Smooth muscle cell (in vitro differentiated cells): ENCODE results near the gene SLC22A12. TPM values are rescaled to one million over a fixed set of nuclear protein-coding genes. Genes with fewer than 3 reads are reported as not detected.

ENCODE experiments used
- DNase-seq: peaks from one replicate; lab custom pipeline; 2025; ENCODE audit not compliant: unreplicated experiment; lab: John Stamatoyannopoulos, UW
- H2AFZ ChIP-seq: fragments of 200-600 bp; sonication (generic); 2 replicates; pipeline ENCODE4 v1.6.0; 2016; ENCODE audit warnings: antibody characterized with exemption, low read depth, mild to moderate bottlenecking
- H3F3A ChIP-seq: fragments of 200-600 bp; sonication (generic); 2 replicates; pipeline ENCODE4 v1.6.0; 2017; ENCODE audit warnings: antibody characterized with exemption, low read depth
- H3K27ac ChIP-seq: fragments of 200-600 bp; sonication (generic); 2 replicates; pipeline ENCODE4 v1.5.1; 2016; ENCODE audit warnings: low read depth, mild to moderate bottlenecking
- H3K27me3 ChIP-seq: fragments of 200-600 bp; sonication (generic); 2 replicates; pipeline ENCODE4 v1.6.1; 2016; ENCODE audit warnings: low read depth, mild to moderate bottlenecking
- H3K36me3 ChIP-seq: fragments of 200-600 bp; sonication (generic); 2 replicates; pipeline ENCODE4 v1.5.1; 2016; ENCODE audit warnings: low read depth
- H3K4me1 ChIP-seq: fragments of 200-600 bp; sonication (generic); 2 replicates; pipeline ENCODE4 v1.5.1; 2016; ENCODE audit warnings: low read depth
- H3K4me2 ChIP-seq: fragments of 200-600 bp; sonication (generic); 2 replicates; pipeline ENCODE4 v1.6.0; 2016; ENCODE audit warnings: mild to moderate bottlenecking
- H3K4me3 ChIP-seq: fragments of 200-600 bp; sonication (generic); 2 replicates; pipeline ENCODE4 v1.5.1; 2016; ENCODE audit warnings: mild to moderate bottlenecking
- H3K79me2 ChIP-seq: fragments of 200-600 bp; sonication (generic); 2 replicates; pipeline ENCODE4 v1.6.0; 2016; ENCODE audit warnings: low read depth, mild to moderate bottlenecking
- H3K9ac ChIP-seq: fragments of 200-600 bp; sonication (generic); 2 replicates; pipeline ENCODE4 v1.6.0; 2016; ENCODE audit warnings: low read depth
- H3K9me3 ChIP-seq: fragments of 200-600 bp; sonication (generic); replicated peaks from 2 replicates; pipeline ENCODE4 v1.5.1; 2016; ENCODE audit warnings: low read depth
- H4K20me1 ChIP-seq: fragments of 200-600 bp; sonication (generic); 2 replicates; pipeline ENCODE4 v1.6.0; 2016; ENCODE audit warnings: low read depth
- CTCF ChIP-seq: fragments of 200-600 bp; sonication (generic); IDR thresholded peaks from 2 replicates; pipeline ENCODE4 v1.5.1; 2017; ENCODE audit warnings: borderline replicate concordance, mild to moderate bottlenecking, antibody characterized with exemption; ENCODE audit not compliant: insufficient read depth, poor library complexity, severe bottlenecking
- WGBS: methylation state at CpG from one replicate; pipeline ENCODE4 v1.1.7; 2016; ENCODE audit warnings: low lambda C conversion rate; 5-methylcytosine and 5-hydroxymethylcytosine counted together
- polyA plus RNA-seq: library from polyadenylated mRNA; unstranded; fragments of >200 nt; fragmentation: Nextera tagmentation; extraction: Ambion mirVana; gene quantifications from 2 replicates; pipeline ENCODE4 v1.2.1, GENCODE V29; 2016
- total RNA-seq: library from RNA; depleted of rRNA; stranded (reverse); fragments of >200 nt; gene quantifications from 2 replicates; pipeline ENCODE4 v1.2.3, GENCODE V29; 2014

The SLC22A12 gene
- total and polyA plus RNA-seq, 2 experiments from 2014 or later, result not detected

- H3K4me3 ChIP-seq, result no peak overlapping the region
- no peaks in the 10 kb centered on the region for H3K9me3 ChIP-seq
- no peaks in the 10 kb centered on the region for H4K20me1 ChIP-seq
- no peaks in the 10 kb centered on the region for H3K79me2 ChIP-seq
- TF ChIP-seq CTCF, result no peak
- 85% methylated on average over 17 of the region's 18 CpGs for WGBS
- H3F3A ChIP-seq, result no peaks in the 10 kb centered on the region
- no peak overlapping the region for H2AFZ ChIP-seq
- no peaks in the 10 kb centered on the region for H3K36me3 ChIP-seq
- no peak overlapping the region for H3K27ac ChIP-seq
- DNase-seq, result no peak
- no peak overlapping the region for H3K4me2 ChIP-seq
- H3K9ac ChIP-seq, result no peak overlapping the region
- H3K4me1 ChIP-seq, result peaks cover 8% of the 10 kb centered on the region
- H3K27me3 ChIP-seq, result no peaks in the 10 kb centered on the region
Measured at GRCh38 chr11:64608046-64608445, 17.0 kb downstream of the SLC22A12 start.

GRCh38 chr11:64608636-64609035, 17.6 kb downstream of the SLC22A12 start:
- WGBS, result 91% methylated on average over 12 of the region's 12 CpGs
- no peak for DNase-seq
- no peak overlapping the region for H2AFZ ChIP-seq
- TF ChIP-seq CTCF, result no peak
- H3K27ac ChIP-seq, result no peak overlapping the region
- no peak overlapping the region for H3K4me2 ChIP-seq
- no peaks in the 10 kb centered on the region for H3F3A ChIP-seq
- no peaks in the 10 kb centered on the region for H3K27me3 ChIP-seq
- H3K9me3 ChIP-seq, result no peaks in the 10 kb centered on the region
- no peak overlapping the region for H3K4me3 ChIP-seq
- peaks cover 8% of the 10 kb centered on the region for H3K4me1 ChIP-seq
- no peaks in the 10 kb centered on the region for H3K79me2 ChIP-seq
- H3K9ac ChIP-seq, result no peak overlapping the region
- H4K20me1 ChIP-seq, result no peaks in the 10 kb centered on the region
- no peaks in the 10 kb centered on the region for H3K36me3 ChIP-seq

- H3K79me2 ChIP-seq, result no peaks in the 10 kb centered on the region
- no peaks in the 10 kb centered on the region for H3K9me3 ChIP-seq
- H3F3A ChIP-seq, result no peaks in the 10 kb centered on the region
- no peak overlapping the region for H3K27ac ChIP-seq
- 78% methylated on average over 4 of the region's 5 CpGs for WGBS
- H3K27me3 ChIP-seq, result no peaks in the 10 kb centered on the region
- H3K4me1 ChIP-seq, result peaks cover 8% of the 10 kb centered on the region
- H3K36me3 ChIP-seq, result no peaks in the 10 kb centered on the region
- no peak overlapping the region for H2AFZ ChIP-seq
- H3K4me3 ChIP-seq, result no peak overlapping the region
- H4K20me1 ChIP-seq, result no peaks in the 10 kb centered on the region
- H3K4me2 ChIP-seq, result no peak overlapping the region
- no peak overlapping the region for H3K9ac ChIP-seq
- no peak for TF ChIP-seq CTCF
- no peak for DNase-seq
Measured at GRCh38 chr11:64609436-64610047, 18.5 kb downstream of the SLC22A12 start.

GRCh38 chr11:64610596-64610995, 19.6 kb downstream of the SLC22A12 start:
- no peaks in the 10 kb centered on the region for H3F3A ChIP-seq
- no peaks in the 10 kb centered on the region for H4K20me1 ChIP-seq
- no peak overlapping the region for H3K4me3 ChIP-seq
- H3K36me3 ChIP-seq, result no peaks in the 10 kb centered on the region
- H3K27me3 ChIP-seq, result no peaks in the 10 kb centered on the region
- no peak overlapping the region for H3K4me2 ChIP-seq
- no peak overlapping the region for H2AFZ ChIP-seq
- no peaks in the 10 kb centered on the region for H3K9me3 ChIP-seq
- no peak overlapping the region for H3K27ac ChIP-seq
- H3K4me1 ChIP-seq, result peaks cover 8% of the 10 kb centered on the region
- TF ChIP-seq CTCF, result no peak
- no peak overlapping the region for H3K9ac ChIP-seq
- no peaks in the 10 kb centered on the region for H3K79me2 ChIP-seq
- WGBS, result 94% methylated on average over 3 of the region's 3 CpGs
- no peak for DNase-seq
